H1 (cell line): Measurements from ENCODE around the gene PHKG2. TPM values are rescaled to one million over a fixed set of nuclear protein-coding genes. Genes with fewer than 3 reads are reported as not detected.

Experiments
- CTCF ChIA-PET: fragments of 300-600 bp; sonication (Branson Sonifier 250); formaldehyde crosslinking; loops from one replicate; lab custom pipeline; 2021; ENCODE audit not compliant: partially characterized antibody; lab: Charles Lee
- POLR2A ChIA-PET: fragments of 300-600 bp; sonication (Branson Sonifier 250); formaldehyde crosslinking; loops from one replicate; lab custom pipeline; 2021; ENCODE audit warnings: inconsistent platforms; ENCODE audit not compliant: partially characterized antibody; lab: Charles Lee
- DNase-seq, 2 experiments: peaks; one replicate each; pipeline versions ENCODE4 v3.0.0 to v3.0.0-alpha.2; 2010 to 2022; ENCODE audit warnings: low spot score in 2 of 2, low read depth in 1 of 2, mixed read lengths in 1 of 2
- FAIRE-seq: peaks from 2 replicates; lab custom pipeline; 2011; peaks lifted over from hg19 to GRCh38; lab: Jason Lieb, UNC
- H2AFZ ChIP-seq: 2 replicates; pipeline ENCODE4 v1.8.1; 2012; ENCODE audit warnings: low read length, inconsistent platforms
- H2AK5ac ChIP-seq: 2 replicates; pipeline ENCODE4 v1.6.1; 2013; ENCODE audit warnings: low read depth, low read length
- H2BK120ac ChIP-seq: replicated peaks from 2 replicates; pipeline ENCODE3; 2013; ENCODE audit warnings: low read depth, low read length, inconsistent platforms
- H2BK12ac ChIP-seq: 2 replicates; pipeline ENCODE4 v1.6.1; 2013; ENCODE audit warnings: low read depth, low read length
- H2BK15ac ChIP-seq: 2 replicates; pipeline ENCODE4 v1.6.1; 2013; ENCODE audit warnings: low read length
- H2BK20ac ChIP-seq: 2 replicates; pipeline ENCODE4 v1.6.1; 2013; ENCODE audit warnings: low read length
- H2BK5ac ChIP-seq: 2 replicates; pipeline ENCODE4 v1.6.1; 2013; ENCODE audit warnings: low read depth, low read length
- H3K14ac ChIP-seq: 2 replicates; pipeline ENCODE4 v1.6.1; 2013; ENCODE audit warnings: inconsistent platforms; ENCODE audit not compliant: insufficient read length
- H3K18ac ChIP-seq: 2 replicates; pipeline ENCODE4 v1.6.1; 2013; ENCODE audit warnings: low read length; ENCODE audit errors: extremely low read depth
- H3K23ac ChIP-seq: 2 replicates; pipeline ENCODE4 v1.6.1; 2013; ENCODE audit warnings: inconsistent platforms; ENCODE audit not compliant: insufficient read length
- H3K23me2 ChIP-seq: 2 replicates; pipeline ENCODE4 v1.6.1; 2013; ENCODE audit warnings: low read depth, low read length
- H3K27ac ChIP-seq: 2 replicates; pipeline ENCODE4 v1.6.1; 2011; ENCODE audit warnings: low read depth, low read length, inconsistent platforms
- H3K27me3 ChIP-seq, 4 experiments: replicated peaks in 1 of 4; 1 replicate in 1 of 4; 2 replicates in 3 of 4; pipeline versions ENCODE4 v1.6.1 to v1.8.1; 2011 to 2013; ENCODE audit warnings: low read length in 3 of 4, mild to moderate bottlenecking in 3 of 4, inconsistent platforms in 2 of 4, mixed read lengths in 2 of 4, moderate library complexity in 1 of 4; ENCODE audit not compliant: control insufficient read depth in 3 of 4, insufficient read depth in 3 of 4; ENCODE audit errors: extremely low read depth in 1 of 4
- H3K36me3 ChIP-seq, 4 experiments: 2 replicates each; pipeline versions ENCODE4 v1.6.1 to v1.8.1; 2011 to 2013; ENCODE audit warnings: mild to moderate bottlenecking in 4 of 4, low read length in 3 of 4, moderate library complexity in 2 of 4, control low read depth in 1 of 4, inconsistent platforms in 1 of 4; ENCODE audit not compliant: insufficient read depth in 4 of 4, control insufficient read depth in 2 of 4
- H3K4ac ChIP-seq: replicated peaks from 2 replicates; pipeline ENCODE3; 2013; ENCODE audit warnings: low read length, low read depth, mixed read lengths, inconsistent platforms; ENCODE audit not compliant: insufficient read length
- H3K4me1 ChIP-seq, 4 experiments: replicated peaks in 1 of 4; 1 replicate in 1 of 4; 2 replicates in 3 of 4; pipeline versions ENCODE4 v1.6.1 to v1.8.1; 2011 to 2013; ENCODE audit warnings: low read length in 3 of 4, inconsistent platforms in 2 of 4, mixed read lengths in 1 of 4; ENCODE audit not compliant: insufficient read depth in 4 of 4, control insufficient read depth in 3 of 4
- H3K4me2 ChIP-seq, 2 experiments: 2 replicates each; pipeline versions ENCODE4 v1.6.1 to v1.8.1; 2011 to 2013; ENCODE audit warnings: low read depth in 2 of 2, low read length in 2 of 2, control low read depth in 1 of 2, inconsistent platforms in 1 of 2, mild to moderate bottlenecking in 1 of 2; ENCODE audit not compliant: insufficient read depth in 1 of 2
- H3K4me3 ChIP-seq, 4 experiments: fragments of 200-600, 300-600 bp in 1 of 4; sonication (generic), shearing (Covaris generic), sonication (Bioruptor Twin) in 1 of 4; 2 replicates each; pipeline versions ENCODE4 v1.5.1 to v1.8.1; 2011 to 2016; ENCODE audit warnings: low read length in 4 of 4, low read depth in 3 of 4, control low read depth in 2 of 4, inconsistent platforms in 2 of 4, mild to moderate bottlenecking in 2 of 4, mixed read lengths in 1 of 4, moderate library complexity in 1 of 4; ENCODE audit not compliant: insufficient read depth in 2 of 4; ENCODE audit errors: extremely low read depth in 1 of 4
- H3K56ac ChIP-seq: replicated peaks from 2 replicates; pipeline ENCODE3; 2013; ENCODE audit warnings: low read depth, mild to moderate bottlenecking, mixed read lengths, low read length, inconsistent platforms; ENCODE audit not compliant: insufficient read length
- H3K79me1 ChIP-seq: 2 replicates; pipeline ENCODE4 v1.6.1; 2013; ENCODE audit warnings: low read depth, low read length, control low read depth
- H3K79me2 ChIP-seq, 2 experiments: 2 replicates each; pipeline versions ENCODE4 v1.6.1 to v1.8.1; 2012 to 2013; ENCODE audit warnings: low read length in 2 of 2, mild to moderate bottlenecking in 2 of 2, inconsistent platforms in 1 of 2; ENCODE audit not compliant: insufficient read depth in 2 of 2, control insufficient read depth in 1 of 2
- H3K9ac ChIP-seq, 4 experiments: replicated peaks in 1 of 4; 1 replicate in 1 of 4; 2 replicates in 3 of 4; pipeline versions ENCODE4 v1.6.1 to v1.8.1; 2011 to 2013; ENCODE audit warnings: low read depth in 3 of 4, low read length in 3 of 4, control low read depth in 2 of 4, mild to moderate bottlenecking in 2 of 4, moderate library complexity in 2 of 4, inconsistent platforms in 1 of 4; ENCODE audit errors: extremely low read depth in 1 of 4
- H3K9me3 ChIP-seq, 2 experiments: 2 replicates each; pipeline versions ENCODE4 v1.6.1 to v1.8.1; 2012 to 2013; ENCODE audit warnings: mild to moderate bottlenecking in 2 of 2, moderate library complexity in 2 of 2, control low read depth in 1 of 2, inconsistent platforms in 1 of 2, low read depth in 1 of 2, low read length in 1 of 2, mixed read lengths in 1 of 2; ENCODE audit not compliant: insufficient read depth in 2 of 2
- H4K20me1 ChIP-seq, 2 experiments: replicated peaks in 1 of 2; 2 replicates each; pipeline versions ENCODE3 to v1.8.1; 2011 to 2013; ENCODE audit warnings: inconsistent platforms in 2 of 2, low read length in 2 of 2, mild to moderate bottlenecking in 1 of 2; ENCODE audit not compliant: insufficient read depth in 2 of 2, control insufficient read depth in 1 of 2
- H4K5ac ChIP-seq: 2 replicates; pipeline ENCODE4 v1.6.1; 2013; ENCODE audit warnings: low read length, low read depth, mixed read lengths, inconsistent platforms; ENCODE audit not compliant: insufficient read length
- H4K8ac ChIP-seq: 2 replicates; pipeline ENCODE4 v1.8.0; 2013; ENCODE audit warnings: mild to moderate bottlenecking, moderate library complexity, low read length, inconsistent platforms; ENCODE audit not compliant: insufficient read depth; ENCODE audit errors: extremely low read depth
- H4K91ac ChIP-seq: replicated peaks from 2 replicates; pipeline ENCODE3; 2013; ENCODE audit warnings: low read length, mixed read lengths, inconsistent platforms; ENCODE audit not compliant: insufficient read length
- ASH2L ChIP-seq: fragments of 200-600, 300-600 bp; sonication (generic); IDR thresholded peaks from one replicate; pipeline ENCODE4 v1.7.1; 2017; ENCODE audit warnings: low read length
- CREB1 ChIP-seq: IDR thresholded peaks from 2 replicates; pipeline ENCODE4 v1.6.1; 2012; ENCODE audit warnings: inconsistent platforms
- POU5F1 ChIP-seq: IDR thresholded peaks from 2 replicates; pipeline ENCODE4 v1.6.1; 2011; ENCODE audit warnings: low read depth, mild to moderate bottlenecking, low read length, moderate library complexity
- YY1 ChIP-seq: IDR thresholded peaks from 2 replicates; pipeline ENCODE4 v1.6.1; 2011; ENCODE audit warnings: low read depth, mild to moderate bottlenecking, low read length
- WGBS, 2 experiments: shearing (Covaris generic) in 1 of 2; methylation state at CpG; one replicate each; pipeline versions ENCODE4 v1.1.6 to v1.1.7; 2013 to 2015; ENCODE audit warnings: low lambda C conversion rate in 2 of 2, mixed read lengths in 2 of 2, inconsistent platforms in 1 of 2, low coverage in 1 of 2, missing lambda C conversion rate in 1 of 2; ENCODE audit not compliant: insufficient replicate concordance in 2 of 2, insufficient coverage in 1 of 2, insufficient read length in 1 of 2; ENCODE audit errors: extremely low coverage in 1 of 2, missing lambda C conversion rate in 1 of 2; 5-methylcytosine and 5-hydroxymethylcytosine counted together
- polyA plus RNA-seq, 7 experiments: library from polyadenylated mRNA; depleted of rRNA in 3 of 7; stranded (reverse) in 5 of 7; unstranded in 2 of 7; fragments of >200 nt in 5 of 7; fragments of 200-250 nt in 2 of 7; gene quantifications; 1 replicate in 5 of 7; 2 replicates in 1 of 7; 4 replicates in 1 of 7; pipeline versions ENCODE4 v1.2.1 to v1.2.3, GENCODE V29; 2011 to 2013; ENCODE audit warnings: missing spikeins in 2 of 7, mixed read lengths in 2 of 7
- total RNA-seq: library from RNA; stranded (reverse); fragmentation: NEBNext Ultra II Directional; extraction: Animal tissue kit (Norgen Biotek cat#: 25700); gene quantifications from 2 replicates; pipeline ENCODE4 v1.2.1, GENCODE V29; 2021
- TF ChIP-seq, protein P1 (sequence below), 3 experiments: IDR thresholded peaks; 1 replicate in 2 of 3; 2 replicates in 1 of 3; pipeline versions ENCODE4 v1.5.1 to v1.6.1; 2011; ENCODE audit warnings: low read length in 3 of 3, mild to moderate bottlenecking in 3 of 3, inconsistent platforms in 2 of 3, low read depth in 1 of 3, moderate library complexity in 1 of 3; ENCODE audit not compliant: insufficient read depth in 1 of 3; ENCODE audit errors: control extremely low read depth in 1 of 3

The PHKG2 gene
- total and polyA plus RNA-seq, 2 of the 8 experiments (the other 6 are each of a cell fraction or from before 2014, with no cell fraction given), result 36.0 to 53.4 TPM

DNA sequence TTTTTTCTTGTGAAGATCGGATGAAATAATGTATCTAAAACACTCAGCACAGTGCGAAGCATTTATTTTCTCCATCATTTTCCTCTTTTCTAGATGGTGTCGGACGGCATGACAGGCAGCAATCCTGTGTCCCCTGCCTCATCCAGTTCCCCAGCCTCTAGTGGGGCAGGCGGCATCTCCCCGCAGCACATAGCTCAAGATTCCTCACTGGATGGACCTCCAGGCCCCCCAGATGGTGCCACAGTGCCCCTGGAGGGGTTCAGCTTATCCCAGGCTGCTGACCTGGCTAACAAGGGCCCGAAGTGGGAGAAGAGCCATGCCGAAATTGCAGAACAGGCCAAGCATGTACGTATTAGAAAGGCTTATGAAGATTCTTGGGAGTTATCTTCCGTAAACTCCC is 44.3 kb upstream of the PHKG2 start:
- Histone ChIP-seq H4K91ac (no peak overlapping the region), H3K79me1 (peaks cover 8% of the 10 kb centered on the region; the same call in 1 of the 2 replicates), H3K4me2 (no peak overlapping the region), H2BK15ac (no peak overlapping the region), H2AFZ (no peak overlapping the region), H2AK5ac (no peak overlapping the region), H3K18ac (no peak overlapping the region), H3K36me3 (peaks cover 27 to 58% (median 57%) of the 10 kb centered on the region in 4 experiments), H2BK20ac (no peak overlapping the region), H2BK5ac (no peak overlapping the region), H3K14ac (no peak overlapping the region), H3K79me2 (peaks cover 0 to 27% of the 10 kb centered on the region in 2 experiments; a peak in 3 of 4 replicates), H3K9me3 (no peaks in the 10 kb centered on the region), H3K56ac (no peak overlapping the region), H2BK120ac (no peak overlapping the region), H3K27ac (no peak overlapping the region), H3K27me3 (no peaks in the 10 kb centered on the region), H3K4me3 (no peak overlapping the region), H4K8ac (peak overlapping the region; percentile 41; the same call in 1 of the 2 replicates), H2BK12ac (no peak overlapping the region), H4K5ac (no peak overlapping the region), H3K23ac (no peak overlapping the region), H3K4ac (no peak overlapping the region), H4K20me1 (peaks cover 7 to 17% of the 10 kb centered on the region in 2 experiments), H3K4me1 (peaks cover 0 to 4% (median 3%) of the 10 kb centered on the region in 4 experiments; a peak in 5 of 7 replicates), H3K9ac (no peak overlapping the region), H3K23me2 (peaks cover 3% of the 10 kb centered on the region)
- TF ChIP-seq POU5F1, result no peak
- TF ChIP-seq CREB1, result no peak
- TF ChIP-seq ASH2L, result no peak
- no peak for TF ChIP-seq YY1
- TF ChIP-seq, protein P1, sequence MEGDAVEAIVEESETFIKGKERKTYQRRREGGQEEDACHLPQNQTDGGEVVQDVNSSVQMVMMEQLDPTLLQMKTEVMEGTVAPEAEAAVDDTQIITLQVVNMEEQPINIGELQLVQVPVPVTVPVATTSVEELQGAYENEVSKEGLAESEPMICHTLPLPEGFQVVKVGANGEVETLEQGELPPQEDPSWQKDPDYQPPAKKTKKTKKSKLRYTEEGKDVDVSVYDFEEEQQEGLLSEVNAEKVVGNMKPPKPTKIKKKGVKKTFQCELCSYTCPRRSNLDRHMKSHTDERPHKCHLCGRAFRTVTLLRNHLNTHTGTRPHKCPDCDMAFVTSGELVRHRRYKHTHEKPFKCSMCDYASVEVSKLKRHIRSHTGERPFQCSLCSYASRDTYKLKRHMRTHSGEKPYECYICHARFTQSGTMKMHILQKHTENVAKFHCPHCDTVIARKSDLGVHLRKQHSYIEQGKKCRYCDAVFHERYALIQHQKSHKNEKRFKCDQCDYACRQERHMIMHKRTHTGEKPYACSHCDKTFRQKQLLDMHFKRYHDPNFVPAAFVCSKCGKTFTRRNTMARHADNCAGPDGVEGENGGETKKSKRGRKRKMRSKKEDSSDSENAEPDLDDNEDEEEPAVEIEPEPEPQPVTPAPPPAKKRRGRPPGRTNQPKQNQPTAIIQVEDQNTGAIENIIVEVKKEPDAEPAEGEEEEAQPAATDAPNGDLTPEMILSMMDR (IDR thresholded peaks at IDR 0.05; ENCODE audit: control extremely low read depth in 1 of 3, insufficient read depth in 1 of 3, low read depth in 1 of 3, low read length in 3 of 3), result no peak
- no peak for DNase-seq
- POLR2A ChIA-PET, result interaction anchor here (0.6 to 12.1 kb wide), 5 partner anchors 9 to 806 kb away, joined by 3 to 80 read pairs (median 3); partner anchors contain the start of gene PHKG2
- no peak for FAIRE-seq
- CTCF ChIA-PET, result no interaction called here
- WGBS, 2 experiments, result 88% methylated on average over 10 of the region's 10 CpGs; no CpG with 5 or more reads in 1 of the 2 experiments
